Measurements from ENCODE around the gene FOXN3. TPM values are rescaled to one million over a fixed set of nuclear protein-coding genes. Genes with fewer than 3 reads are reported as not detected.

The FOXN3 gene
- total RNA-seq, 4 donors from 2014 or later: 99.6 to 172 (median 103) TPM

GRCh38 chr14:89312932-89313331 is 104.1 kb downstream of the FOXN3 start:
- no peaks in the 10 kb centered on the region for H3K27me3 ChIP-seq
- H3K36me3 ChIP-seq: no peaks in the 10 kb centered on the region
- DNase-seq (no peak), ATAC-seq (no peak)
- intact Hi-C loops (cut with DNase I; ENCODE audit: low total_unique reads) (no loop called here), in situ Hi-C loops (cut with MboI; ENCODE audit: low sequenced_read_pairs in 4 of 4) (no loop called here)
- H3K4me1 ChIP-seq: peaks cover 23 to 31% of the 10 kb centered on the region in 2 donors
- TF ChIP-seq CTCF (IDR thresholded peaks at IDR 0.05 in 4 of 5, conservative IDR thresholded peaks at IDR 0.05 in 1 of 5) (no peak), POLR2A (IDR thresholded peaks at IDR 0.05) (no peak)
- no peak overlapping the region for H3K27ac ChIP-seq
- no peak overlapping the region for H3K4me3 ChIP-seq
- no peaks in the 10 kb centered on the region for H3K9me3 ChIP-seq

GRCh38 chr14:89310211-89310610 is 106.8 kb downstream of the FOXN3 start:
- in situ Hi-C loops (cut with MboI; ENCODE audit: low sequenced_read_pairs in 4 of 4): no loop called here

DNA sequence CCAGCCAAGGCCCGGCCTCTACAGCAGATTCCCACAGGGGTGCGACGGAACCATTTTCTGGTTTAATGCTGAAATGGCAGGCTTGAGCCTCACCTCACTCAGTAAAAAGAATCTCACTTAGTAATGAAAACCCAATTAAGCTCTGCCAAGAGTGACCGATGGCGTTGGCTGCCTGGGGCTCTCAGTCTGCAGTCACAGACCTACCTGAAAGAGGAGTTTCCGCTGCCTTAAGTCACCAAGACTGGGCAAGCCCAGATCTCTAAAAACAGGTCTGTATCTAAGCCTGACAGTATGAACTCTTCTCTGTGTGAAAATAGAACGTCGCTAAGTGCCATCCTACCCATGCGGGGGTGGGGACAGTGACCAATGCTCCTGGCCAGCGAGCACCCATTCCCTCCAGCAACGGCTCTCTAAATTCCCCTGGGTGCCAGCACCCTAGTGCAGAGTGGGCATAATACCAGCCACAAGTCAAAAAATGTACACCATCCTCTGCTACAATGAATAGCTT is 107.3 kb downstream of the FOXN3 start:
- Histone ChIP-seq H3K4me3 (no peak overlapping the region), H3K36me3 (no peaks in the 10 kb centered on the region), H3K27ac (peak overlapping the region in 2 of 4 donors; percentile 35 to 57), H3K4me1 (peaks cover 52 to 63% of the 10 kb centered on the region in 2 donors), H3K27me3 (no peaks in the 10 kb centered on the region), H3K9me3 (no peaks in the 10 kb centered on the region)
- DNase-seq (no peak), ATAC-seq (peak in 1 of 2 donors; percentile 25)
- intact Hi-C loops (cut with DNase I; ENCODE audit: low total_unique reads) (no loop called here), in situ Hi-C loops (cut with MboI; ENCODE audit: low sequenced_read_pairs in 4 of 4) (no loop called here)
- TF ChIP-seq CTCF (IDR thresholded peaks at IDR 0.05 in 4 of 5, conservative IDR thresholded peaks at IDR 0.05 in 1 of 5) (no peak), POLR2A (IDR thresholded peaks at IDR 0.05) (no peak)

More at GRCh38 chr14:89310211-89310610, 106.8 kb downstream of the FOXN3 start:
- intact Hi-C loops (cut with DNase I; ENCODE audit: low total_unique reads): no loop called here
- DNase-seq (no peak), ATAC-seq (no peak)
- Histone ChIP-seq H3K27me3 (no peaks in the 10 kb centered on the region), H3K36me3 (no peaks in the 10 kb centered on the region), H3K4me3 (no peak overlapping the region), H3K4me1 (peaks cover 47 to 58% of the 10 kb centered on the region in 2 donors), H3K9me3 (no peaks in the 10 kb centered on the region), H3K27ac (peak overlapping the region in 2 of 4 donors; percentile 35 to 57)
- TF ChIP-seq POLR2A (IDR thresholded peaks at IDR 0.05) (no peak), CTCF (IDR thresholded peaks at IDR 0.05 in 4 of 5, conservative IDR thresholded peaks at IDR 0.05 in 1 of 5) (no peak)

GRCh38 chr14:89308232-89308959 is 108.6 kb downstream of the FOXN3 start:
- Histone ChIP-seq H3K4me1 (peaks cover 64 to 75% of the 10 kb centered on the region in 2 donors), H3K9me3 (no peaks in the 10 kb centered on the region), H3K36me3 (no peaks in the 10 kb centered on the region), H3K27me3 (no peaks in the 10 kb centered on the region), H3K4me3 (no peak overlapping the region), H3K27ac (peak overlapping the region; percentile 0 to 27 (median 16))
- ATAC-seq: no peak
- intact Hi-C loops (cut with DNase I; ENCODE audit: low total_unique reads) (no loop called here), in situ Hi-C loops (cut with MboI; ENCODE audit: low sequenced_read_pairs in 4 of 4) (no loop called here)
- TF ChIP-seq POLR2A (IDR thresholded peaks at IDR 0.05): no peak
- no peak for TF ChIP-seq CTCF (IDR thresholded peaks at IDR 0.05 in 4 of 5, conservative IDR thresholded peaks at IDR 0.05 in 1 of 5)
- DNase-seq: no peak

Data from gastrocnemius medialis (tissue), 4 donors.